Breast epithelium (tissue), 4 donors: Measurements from ENCODE around the gene RALY. TPM values are rescaled to one million over a fixed set of nuclear protein-coding genes. Genes with fewer than 3 reads are reported as not detected.

Experiments used
- DNase-seq, 2 donors: peaks; one replicate each; pipeline ENCODE4 v3.0.0-alpha.2; 2019; ENCODE audit warnings: low spot score in 2 of 2
- H3K27ac ChIP-seq, 2 donors: fragments of 200-600 bp; sonication (generic) in 1 of 2; one replicate each; pipeline ENCODE4 v1.5.1; 2016 to 2019; ENCODE audit warnings: mild to moderate bottlenecking in 1 of 2
- H3K27me3 ChIP-seq, 2 donors: fragments of 200-600 bp; sonication (generic) in 1 of 2; one replicate each; pipeline versions ENCODE4 v1.5.1 to v1.6.0; 2017 to 2019; ENCODE audit warnings: control low read depth in 1 of 2, mild to moderate bottlenecking in 1 of 2
- H3K36me3 ChIP-seq: fragments of 200-600 bp; one replicate; pipeline ENCODE4 v1.5.1; 2019
- H3K4me1 ChIP-seq, 2 donors: fragments of 200-600 bp; sonication (generic); one replicate each; pipeline ENCODE4 v1.5.1; 2016 to 2019; ENCODE audit warnings: control low read depth in 1 of 2
- H3K4me3 ChIP-seq, 3 donors: fragments of 200-600 bp; sonication (generic); 1 replicate in 2 of 3; 2 replicates in 1 of 3; pipeline ENCODE4 v1.5.1; 2016 to 2019; ENCODE audit warnings: mild to moderate bottlenecking in 3 of 3, moderate library complexity in 2 of 3
- H3K9me3 ChIP-seq, 2 donors: fragments of 200-600 bp; sonication (generic) in 1 of 2; one replicate each; pipeline ENCODE4 v1.5.1; 2016 to 2019; ENCODE audit warnings: control low read depth in 1 of 2
- CTCF ChIP-seq, 3 donors: fragments of 450-650 bp; IDR thresholded peaks; one replicate each; pipeline ENCODE4 v1.5.1; 2016 to 2017; ENCODE audit warnings: antibody characterized with exemption in 3 of 3, mild to moderate bottlenecking in 3 of 3, moderate library complexity in 3 of 3
- POLR2A ChIP-seq: fragments of 450-650 bp; IDR thresholded peaks from one replicate; pipeline ENCODE4 v1.6.1; 2016; ENCODE audit warnings: antibody characterized with exemption, mild to moderate bottlenecking, moderate library complexity
- POLR2AphosphoS5 ChIP-seq, 3 donors: sonication (generic); formaldehyde crosslinking; IDR thresholded peaks; one replicate each; pipeline ENCODE4 v1.6.1; 2017; ENCODE audit warnings: antibody characterized with exemption in 3 of 3
- intact Hi-C: fragments of 100-400 bp; cut with DNase I; formaldehyde crosslinking; loops from one replicate; pipeline ENCODE4 v1.15.1; 2023; ENCODE audit warnings: low total_unique reads
- total RNA-seq, 3 donors: library from RNA; depleted of rRNA; stranded (reverse); fragments of >200 nt; gene quantifications; one replicate each; pipeline ENCODE4 v1.1.0, GENCODE V29; 2016

RALY gene
- total RNA-seq, 3 donors from 2014 or later: 73.5 to 120 (median 96.4) TPM

- TF ChIP-seq CTCF (IDR thresholded peaks at IDR 0.05) (no peak), POLR2AphosphoS5 (IDR thresholded peaks at IDR 0.05) (no peak), POLR2A (no peak)
- H3K4me3 ChIP-seq: peak overlapping the region; percentile 73 to 99 (median 97)
- peak overlapping the region; percentile 94 to 98 for H3K27ac ChIP-seq
- intact Hi-C loops: no loop called here
- H3K36me3 ChIP-seq: no peaks in the 10 kb centered on the region
- no peaks in the 10 kb centered on the region for H3K9me3 ChIP-seq
- peak in 1 of 2 donors; percentile 25 for DNase-seq
- peaks cover 0 to 8% of the 10 kb centered on the region in 2 donors for H3K4me1 ChIP-seq
- no peaks in the 10 kb centered on the region for H3K27me3 ChIP-seq
Observed at GRCh38 chr20:34112600-34113101, 118.9 kb downstream of the RALY start.

- Histone ChIP-seq H3K4me1 (no peaks in the 10 kb centered on the region), H3K36me3 (no peaks in the 10 kb centered on the region), H3K4me3 (no peak overlapping the region), H3K27me3 (no peaks in the 10 kb centered on the region), H3K9me3 (no peaks in the 10 kb centered on the region), H3K27ac (no peak overlapping the region)
- intact Hi-C loops: no loop called here
- no peak for DNase-seq
- TF ChIP-seq CTCF (IDR thresholded peaks at IDR 0.05) (no peak), POLR2A (no peak), POLR2AphosphoS5 (IDR thresholded peaks at IDR 0.05) (no peak)
Observed at GRCh38 chr20:34114809-34115208, 121.1 kb downstream of the RALY start.

DNA sequence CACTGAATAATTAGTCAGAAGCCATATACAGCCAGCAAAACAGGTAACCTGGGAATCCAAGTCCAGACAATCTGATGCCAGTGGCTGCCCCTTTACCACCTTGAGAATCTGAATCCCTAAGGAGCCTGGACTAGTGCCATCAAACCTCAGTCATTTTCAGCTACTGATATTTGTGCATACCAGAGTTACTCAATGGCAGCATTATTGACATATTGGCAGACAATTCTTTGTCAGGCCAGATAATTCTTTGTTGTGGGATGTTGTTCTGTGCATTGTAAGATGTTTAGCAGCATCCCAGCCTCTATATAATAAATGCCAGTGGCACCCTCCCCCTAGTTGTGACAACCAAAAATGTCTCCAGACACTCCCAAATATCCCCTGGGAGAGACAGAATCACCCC is 121.5 kb downstream of the RALY start:
- intact Hi-C loops: no loop called here

DNA sequence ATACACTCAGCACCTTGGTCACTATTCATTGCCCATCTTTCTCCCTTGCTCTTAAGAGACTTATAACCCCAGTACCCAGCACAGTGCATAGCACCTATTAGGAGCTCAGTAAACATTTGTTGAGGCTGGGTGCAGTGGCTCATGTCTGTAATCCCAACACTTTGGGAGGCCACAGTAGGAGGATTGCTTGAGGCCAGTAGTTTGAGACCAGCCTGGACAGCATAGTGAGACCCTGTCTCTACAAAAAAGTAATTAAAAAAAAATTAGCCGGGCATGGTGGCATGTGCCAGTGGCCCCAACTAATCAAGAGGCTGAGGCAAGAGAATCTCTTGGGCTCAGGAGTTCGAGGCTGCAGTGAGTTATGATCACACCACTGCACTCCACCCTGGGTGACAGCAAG is 126.5 kb downstream of the RALY start:
- TF ChIP-seq POLR2A (no peak), CTCF (IDR thresholded peaks at IDR 0.05) (no peak), POLR2AphosphoS5 (IDR thresholded peaks at IDR 0.05) (no peak)
- DNase-seq: no peak
- Histone ChIP-seq H3K9me3 (no peaks in the 10 kb centered on the region), H3K4me3 (no peak overlapping the region), H3K27ac (no peak overlapping the region), H3K4me1 (no peaks in the 10 kb centered on the region), H3K36me3 (no peaks in the 10 kb centered on the region), H3K27me3 (no peaks in the 10 kb centered on the region)
- intact Hi-C loops: no loop called here

More for the DNA sequence above, 121.5 kb downstream of the RALY start:
- TF ChIP-seq POLR2A: no peak
- Histone ChIP-seq H3K27me3 (no peaks in the 10 kb centered on the region), H3K27ac (no peak overlapping the region), H3K4me3 (no peak overlapping the region), H3K4me1 (no peaks in the 10 kb centered on the region), H3K36me3 (no peaks in the 10 kb centered on the region), H3K9me3 (no peaks in the 10 kb centered on the region)
- DNase-seq: no peak

DNA sequence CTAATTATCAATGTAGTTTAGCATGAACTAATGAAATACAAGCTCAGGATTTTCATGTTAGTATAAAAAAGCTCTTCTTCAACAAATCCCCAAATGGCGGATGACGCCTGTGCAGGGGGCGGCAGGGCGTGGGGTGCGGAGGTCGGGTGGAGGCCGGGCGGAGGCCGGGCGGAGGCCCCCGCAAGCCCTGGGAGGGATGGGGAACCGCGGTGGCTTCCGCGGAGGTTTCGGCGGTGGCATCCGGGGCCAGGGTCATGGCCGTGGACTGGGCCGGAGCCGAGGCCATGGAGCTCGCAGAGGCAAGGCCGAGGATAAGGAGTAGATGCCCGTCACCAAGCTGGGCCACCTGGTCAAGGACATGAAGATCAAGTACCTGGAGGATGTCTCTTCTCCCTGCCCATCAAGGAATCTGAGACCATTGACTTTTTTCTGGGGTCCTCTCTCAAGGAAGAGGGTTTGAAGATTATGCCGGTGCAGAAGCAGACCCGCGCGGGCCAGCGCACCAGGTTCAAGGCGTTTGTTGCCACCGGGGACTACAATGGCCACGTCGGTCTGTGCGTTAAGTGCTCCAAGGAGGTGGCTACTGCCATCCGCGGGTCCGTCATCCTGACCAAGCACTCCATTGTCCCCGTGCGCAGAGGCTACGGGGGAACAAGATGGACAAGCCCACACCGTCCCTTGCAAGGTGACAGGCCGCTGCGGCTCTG is 128.7 kb downstream of the RALY start:
- intact Hi-C loops: no loop called here
- Histone ChIP-seq H3K4me1 (no peaks in the 10 kb centered on the region), H3K27ac (no peak overlapping the region), H3K9me3 (no peaks in the 10 kb centered on the region), H3K27me3 (no peaks in the 10 kb centered on the region), H3K4me3 (no peak overlapping the region), H3K36me3 (no peaks in the 10 kb centered on the region)
- DNase-seq: no peak
- no peak for TF ChIP-seq POLR2A
- TF ChIP-seq CTCF (IDR thresholded peaks at IDR 0.05): no peak
- no peak for TF ChIP-seq POLR2AphosphoS5 (IDR thresholded peaks at IDR 0.05)
